NCI-H2029 treated with DMSO at 0.1 percent for 48 hours (cell line): ENCODE measurements around the gene MPP7.

ENCODE experiments used
- DNase-seq: peaks from one replicate; lab custom pipeline; 2025; lab: John Stamatoyannopoulos, UW

The MPP7 gene

DNA sequence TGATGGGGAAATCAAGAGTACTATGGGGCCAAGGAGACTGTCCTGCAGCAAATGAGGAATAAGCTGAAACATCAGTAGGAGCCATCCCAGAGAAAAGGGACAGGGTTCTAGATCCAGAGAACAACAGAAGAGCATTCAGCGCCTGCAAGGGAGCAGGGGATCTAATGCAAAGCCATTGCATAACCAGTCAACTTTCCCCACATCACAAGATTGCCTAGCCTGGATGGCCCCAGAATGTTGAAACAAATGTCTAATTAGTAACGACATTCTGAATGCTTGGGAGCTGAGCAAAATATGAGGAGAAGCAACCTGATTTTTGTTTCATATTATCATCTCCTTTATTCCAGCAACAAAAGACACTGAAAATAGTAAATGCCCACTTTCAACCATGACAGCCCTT lies 2.7 kb upstream of the MPP7 start:
- no peak for DNase-seq

GRCh38 chr10:28304032-28304571 lies 1.2 kb upstream of the MPP7 start:
- DNase-seq, result no peak

GRCh38 chr10:28302012-28302637 lies 739 bp downstream of the MPP7 start:
- DNase-seq, result no peak

- DNase-seq, result no peak
Observed at GRCh38 chr10:28300027-28300426, 2.8 kb downstream of the MPP7 start.

- DNase-seq, result no peak
Observed at GRCh38 chr10:28298951-28299350, 3.9 kb downstream of the MPP7 start.

GRCh38 chr10:28296023-28296422 lies 6.8 kb downstream of the MPP7 start:
- no peak for DNase-seq

DNA sequence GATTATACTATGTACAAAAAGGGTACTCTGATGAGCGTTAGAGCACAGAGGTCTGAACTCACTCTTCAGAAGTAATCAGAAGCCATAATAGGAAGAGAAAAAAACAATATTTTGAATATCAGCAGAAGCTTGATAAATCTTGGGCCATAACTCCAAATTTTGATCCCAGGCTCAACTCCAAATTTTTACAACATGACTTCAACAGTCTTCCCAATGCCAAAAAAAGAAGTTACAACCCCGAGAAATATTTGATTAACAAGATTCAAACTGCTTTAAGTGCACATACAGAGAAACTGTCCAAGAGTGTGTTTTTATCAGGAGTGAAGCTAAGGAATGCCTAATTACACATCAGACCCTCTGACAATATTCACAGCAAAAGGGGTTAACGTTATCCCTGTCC lies 7.5 kb downstream of the MPP7 start:
- DNase-seq, result no peak

DNA sequence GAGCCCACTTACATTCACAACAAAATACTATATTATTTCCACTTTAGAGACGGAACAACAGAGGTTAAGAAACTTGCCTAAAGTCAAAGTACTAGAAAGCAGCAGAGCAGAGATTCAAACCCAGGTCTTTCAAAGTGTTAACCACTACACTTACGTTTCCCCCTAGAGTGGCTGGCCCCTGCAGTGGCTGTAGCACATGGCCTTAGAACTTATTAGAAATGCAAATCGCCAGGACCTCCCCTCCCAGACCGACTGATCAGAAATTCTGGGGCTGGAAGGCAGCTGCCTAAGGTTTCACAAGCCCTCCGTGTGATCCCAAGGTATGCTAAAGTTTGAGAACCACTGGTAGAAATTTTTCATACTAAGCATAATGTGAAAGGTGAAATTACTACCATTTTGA lies 8.1 kb downstream of the MPP7 start:
- DNase-seq, result no peak

DNA sequence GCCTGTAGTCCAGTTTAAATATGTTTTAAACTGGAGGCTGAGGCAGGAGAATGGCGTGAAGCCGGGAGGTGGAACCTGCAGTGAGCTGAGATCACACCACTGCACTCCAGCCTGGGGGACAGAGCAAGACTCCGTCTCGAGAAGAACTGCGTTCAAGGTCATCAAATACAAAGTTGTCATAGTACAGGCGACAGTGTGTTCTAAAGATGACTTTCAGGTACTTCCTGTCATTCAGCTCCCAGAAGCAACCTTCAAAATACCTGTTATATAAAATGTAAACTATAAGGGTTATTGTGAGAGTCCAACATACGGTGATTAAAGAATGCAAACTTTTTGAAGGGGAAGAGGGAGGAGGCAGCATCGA lies 8.7 kb downstream of the MPP7 start:
- no peak for DNase-seq

GRCh38 chr10:28293236-28294168 lies 9.4 kb downstream of the MPP7 start:
- no peak for DNase-seq

DNA sequence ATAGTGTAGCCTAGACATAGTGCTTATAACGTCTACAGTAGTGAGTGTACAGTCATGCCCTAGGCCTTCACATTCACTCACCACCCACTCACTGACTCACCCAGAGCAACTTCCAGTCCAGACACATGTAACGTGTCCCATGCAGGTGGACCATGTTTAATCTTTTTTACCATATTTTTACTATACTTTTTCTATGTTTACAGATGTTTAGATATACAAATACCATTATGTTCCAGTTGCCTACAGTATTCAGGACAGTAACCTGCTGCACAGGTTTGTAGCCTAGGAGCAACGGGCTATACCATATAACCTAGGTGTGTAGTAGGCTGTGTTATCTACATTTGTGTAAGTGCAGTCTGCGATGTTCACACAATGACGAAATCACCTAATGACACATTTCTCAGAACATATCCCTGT lies 11.0 kb downstream of the MPP7 start:
- no peak for DNase-seq

DNA sequence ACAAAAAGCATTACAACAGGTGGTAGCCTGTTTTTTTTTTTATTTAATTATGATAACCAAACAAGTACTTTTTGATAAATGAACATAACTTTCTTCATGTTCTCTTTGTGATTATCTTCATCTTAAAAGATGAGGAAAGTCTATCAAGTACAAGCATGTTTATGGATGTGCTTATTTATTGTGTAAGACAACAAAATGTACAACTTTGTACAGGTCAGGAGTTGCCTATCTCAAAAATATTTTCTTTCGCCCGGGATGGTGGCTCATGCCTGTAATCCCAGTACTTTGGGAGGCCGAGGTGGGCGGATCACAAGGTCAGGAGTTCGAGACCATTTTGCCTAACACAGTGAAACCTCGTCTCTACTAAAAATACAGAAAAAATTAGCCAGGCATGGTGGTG lies 17.0 kb downstream of the MPP7 start:
- no peak for DNase-seq

DNA sequence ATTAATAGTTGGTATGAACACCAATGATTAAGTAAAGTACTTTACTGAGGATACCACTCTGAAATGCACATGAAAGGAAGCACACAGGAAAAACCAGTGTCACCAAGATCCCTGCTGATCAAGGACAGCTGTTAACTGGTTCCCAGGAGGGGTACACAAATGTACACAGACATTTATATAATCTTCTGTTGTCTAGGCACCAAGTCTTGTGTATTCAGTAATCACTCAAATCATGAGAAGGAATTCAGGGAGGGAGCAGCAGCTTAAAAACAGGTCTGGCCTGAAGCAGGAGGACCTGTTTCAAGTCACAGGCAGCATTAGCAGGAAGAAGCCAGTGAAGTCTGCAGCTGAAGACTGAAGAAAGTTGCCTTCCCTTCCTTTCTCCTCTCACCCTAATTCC lies 18.7 kb downstream of the MPP7 start:
- DNase-seq, result no peak

DNA sequence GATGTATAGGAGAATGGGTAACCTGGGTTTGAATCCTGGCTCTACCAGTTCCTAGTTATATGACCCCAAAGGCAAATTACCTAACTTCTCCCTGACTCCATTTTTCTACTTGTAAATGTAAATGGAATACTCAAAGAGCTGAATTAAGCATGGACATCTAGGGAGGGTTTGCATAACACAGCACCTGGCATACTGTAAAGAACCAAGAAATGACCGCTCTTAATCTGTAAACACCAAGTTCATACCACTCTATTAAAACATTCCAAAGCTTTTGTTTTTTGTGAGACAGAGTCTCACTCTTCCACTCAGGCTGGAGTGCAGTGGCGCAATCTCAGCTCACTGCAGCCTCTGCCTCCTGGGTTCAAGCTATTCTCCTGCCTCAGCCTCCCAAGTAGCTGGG lies 19.6 kb downstream of the MPP7 start:
- DNase-seq, result no peak

DNA sequence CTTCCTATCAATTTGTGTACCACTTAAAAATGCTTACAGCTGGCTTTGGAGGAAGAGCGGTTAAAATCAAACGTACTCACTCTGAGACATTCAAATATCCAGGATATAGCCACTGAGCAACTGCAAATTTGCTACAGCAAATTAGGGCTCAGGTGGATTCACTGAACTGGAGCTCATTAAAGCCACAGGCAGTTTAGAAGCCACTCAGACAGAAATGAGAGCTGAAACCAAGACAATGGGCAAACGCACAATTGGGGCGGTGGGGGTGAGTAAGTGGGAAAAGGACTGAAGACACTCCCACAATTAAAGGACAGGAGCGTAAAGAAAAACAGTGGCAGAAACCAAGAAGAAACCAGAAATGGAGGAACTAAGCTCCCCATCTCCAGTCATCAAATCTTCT lies 20.5 kb downstream of the MPP7 start:
- peak; percentile 24 for DNase-seq

DNA sequence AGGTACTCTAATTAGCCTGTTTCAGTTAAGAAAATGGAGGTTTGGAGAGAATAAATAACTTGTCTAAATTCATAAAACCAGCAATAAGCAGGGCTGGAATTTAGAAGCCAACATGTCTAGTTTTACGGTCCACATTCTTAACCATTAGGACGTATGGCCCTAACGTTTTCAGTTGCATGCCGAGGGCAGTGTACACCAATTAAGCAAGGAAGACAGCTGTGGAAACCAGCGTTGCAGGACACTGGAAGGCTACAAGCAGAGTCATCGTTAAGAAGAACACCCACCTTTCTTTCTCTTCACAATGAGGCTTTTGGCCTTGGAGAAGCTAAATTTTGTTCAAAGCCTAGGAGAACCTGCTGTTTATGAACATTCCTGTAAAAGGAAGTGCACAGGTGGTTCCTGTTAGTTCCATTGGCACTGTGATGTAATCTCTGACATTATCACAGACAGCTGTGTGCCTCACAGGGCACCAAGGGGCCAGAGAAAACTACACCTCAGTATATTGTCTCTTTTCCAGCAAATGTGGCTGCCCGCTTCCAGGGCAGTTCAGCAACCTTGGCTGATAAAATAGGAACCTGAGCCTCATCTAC lies 21.0 kb downstream of the MPP7 start:
- DNase-seq, result no peak

DNA sequence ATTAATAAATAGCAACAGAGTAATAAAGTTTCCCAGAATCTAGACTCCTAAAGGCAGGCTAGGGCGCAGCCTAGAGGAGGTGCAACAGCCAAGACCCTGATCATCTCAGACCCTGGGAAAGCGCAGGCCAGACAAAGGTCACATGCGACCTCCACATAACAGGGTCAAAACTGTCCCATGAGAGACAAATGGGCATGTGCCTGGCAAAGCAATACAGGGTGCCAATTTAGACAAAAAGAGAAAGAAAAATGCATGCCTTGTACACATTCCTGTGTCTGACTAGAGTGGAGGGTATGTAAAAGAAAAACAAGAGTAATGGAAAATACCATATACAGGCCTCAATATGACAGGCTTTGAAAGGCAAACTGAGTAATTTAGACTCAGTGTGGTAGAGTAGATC lies 22.2 kb downstream of the MPP7 start:
- no peak for DNase-seq

GRCh38 chr10:28279878-28280277 lies 23.0 kb downstream of the MPP7 start:
- no peak for DNase-seq

DNA sequence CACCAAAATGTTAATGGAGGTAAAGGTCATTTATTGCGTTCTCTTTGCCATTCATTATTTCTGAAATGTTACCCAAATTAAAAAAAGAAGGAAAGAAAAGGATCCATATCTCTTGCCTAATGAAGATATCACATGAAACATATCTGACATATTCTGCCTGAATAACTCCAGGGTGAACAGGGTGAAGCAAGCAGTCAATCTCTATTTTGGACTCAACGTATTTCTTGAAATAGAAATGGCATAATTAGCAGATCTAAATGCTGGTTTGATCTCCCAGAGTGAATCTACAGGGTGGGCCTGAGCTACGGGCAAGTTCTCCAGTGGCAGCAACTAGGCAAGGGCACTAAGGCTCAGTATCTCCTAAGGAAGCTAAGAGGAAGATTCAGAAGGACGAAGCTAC lies 24.0 kb downstream of the MPP7 start:
- no peak for DNase-seq

- no peak for DNase-seq
Observed at GRCh38 chr10:28276384-28276783, 26.5 kb downstream of the MPP7 start.

DNA sequence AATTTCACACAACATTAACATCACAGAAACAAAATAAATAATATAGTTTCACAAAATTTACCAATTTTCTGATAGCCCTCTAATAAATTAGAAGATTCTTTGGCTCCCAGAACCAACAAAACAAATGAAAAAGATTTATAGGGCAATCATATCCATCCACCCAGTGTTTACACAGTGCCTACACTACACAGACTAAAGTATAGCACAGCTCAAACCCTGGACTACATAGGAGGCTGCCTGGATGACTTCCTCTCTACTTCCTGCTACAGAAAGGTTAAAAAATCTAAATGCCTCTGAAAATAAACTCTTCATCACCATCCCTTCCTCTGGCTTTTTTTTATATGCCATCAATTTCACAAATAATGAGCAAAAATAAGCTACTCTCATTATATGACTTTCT lies 28.4 kb downstream of the MPP7 start:
- no peak for DNase-seq

GRCh38 chr10:28273343-28273742 lies 29.5 kb downstream of the MPP7 start:
- DNase-seq, result no peak

DNA sequence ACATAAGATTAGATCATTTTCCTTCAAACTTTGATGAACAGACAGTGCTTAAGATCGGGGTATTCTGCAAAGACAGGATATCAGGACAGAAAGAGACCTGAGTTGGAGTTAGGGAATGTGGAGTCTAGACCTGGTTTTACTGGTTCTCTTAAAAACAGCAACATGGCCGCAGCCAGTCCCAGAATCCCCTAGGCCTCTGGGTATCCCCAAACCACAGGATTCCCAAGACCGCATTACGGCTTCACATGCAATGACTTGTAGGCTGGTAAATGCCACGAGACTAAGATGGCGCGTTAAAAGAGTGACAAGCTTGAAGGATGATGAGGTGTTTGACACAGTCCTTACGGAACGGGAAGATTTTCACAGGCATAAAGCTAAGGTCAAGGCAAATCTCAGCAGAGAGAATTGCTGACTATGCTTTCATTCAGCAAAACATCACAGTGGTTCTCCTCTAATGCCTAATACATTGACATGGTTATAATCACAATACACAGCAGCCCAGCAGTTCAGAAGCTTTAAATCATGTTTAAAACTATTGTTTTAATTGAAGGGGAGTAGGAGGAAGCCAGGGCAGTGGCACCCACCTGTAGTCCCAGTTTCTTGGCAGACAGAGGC lies 32.9 kb downstream of the MPP7 start:
- no peak for DNase-seq
